Measurements from ENCODE around the gene NLRP12. TPM values are rescaled to one million over a fixed set of nuclear protein-coding genes. Genes with fewer than 3 reads are reported as not detected.
"Not testable (repeated sequence)": the region's sequence is repeated elsewhere in the genome, so short reads cannot be mapped to it uniquely, and the experiment has no call there.

The NLRP12 gene
- polyA plus RNA-seq, 1 donor, result 0.25 TPM

GRCh38 chr19:53780506-53780905 lies 43.6 kb downstream of the NLRP12 start:
- no peak for DNase-seq (ENCODE audit: low read depth)

GRCh38 chr19:53775524-53775923 lies 48.6 kb downstream of the NLRP12 start:
- no peak for DNase-seq (ENCODE audit: low read depth)

DNA sequence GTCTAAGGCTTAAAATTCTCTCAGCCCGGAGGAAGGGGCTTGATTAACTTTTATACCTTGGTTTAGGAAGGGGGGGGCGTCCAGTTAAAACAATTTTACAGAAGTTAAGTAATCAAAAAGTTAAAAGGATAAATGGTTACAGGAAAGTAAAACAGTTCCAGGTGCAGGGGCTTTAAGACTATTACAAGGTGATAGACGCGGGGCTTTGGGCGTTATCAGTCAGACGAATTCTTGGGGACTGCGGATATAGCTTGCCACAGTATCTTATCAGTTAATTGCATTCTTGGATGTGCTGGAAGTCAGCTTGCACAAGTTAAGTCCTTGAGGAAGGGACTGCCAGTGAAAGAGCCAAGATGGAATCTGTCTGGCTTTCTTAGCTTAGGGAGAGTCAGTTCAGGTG lies 49.6 kb downstream of the NLRP12 start:
- not testable (repeated sequence) for DNase-seq (ENCODE audit: low read depth)

DNA sequence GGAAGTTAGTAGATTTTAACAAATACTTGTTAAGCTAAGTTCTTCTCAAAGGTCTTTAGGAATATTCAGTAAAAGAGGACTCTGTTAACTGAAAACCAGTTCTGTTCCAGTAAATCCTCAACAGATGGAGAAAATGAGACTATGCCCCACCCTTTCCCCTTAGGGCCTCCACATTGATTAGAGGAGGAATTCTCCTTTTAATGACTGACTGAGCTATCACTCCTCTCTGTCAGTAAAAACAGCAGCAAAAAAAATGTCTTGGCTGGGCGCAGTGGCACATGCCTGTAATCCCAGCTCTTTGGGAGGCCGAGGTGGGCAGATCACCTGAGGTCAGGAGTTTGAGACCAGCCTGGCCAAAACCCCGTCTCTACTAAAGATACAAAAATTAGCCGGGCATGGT lies 50.1 kb downstream of the NLRP12 start:
- no peak for DNase-seq (ENCODE audit: low read depth)

GRCh38 chr19:53772943-53773342 lies 51.2 kb downstream of the NLRP12 start:
- DNase-seq (ENCODE audit: low read depth), result peak; percentile 6

- DNase-seq (ENCODE audit: low read depth), result no peak
These were observed 53.0 kb downstream of the NLRP12 start for GRCh38 chr19:53771144-53771543.

- DNase-seq (ENCODE audit: low read depth), result not testable (repeated sequence)
These were observed 54.3 kb downstream of the NLRP12 start for GRCh38 chr19:53769696-53770309.

GRCh38 chr19:53768401-53768800 lies 55.7 kb downstream of the NLRP12 start:
- no peak for DNase-seq (ENCODE audit: low read depth)

GRCh38 chr19:53758991-53759390 lies 65.1 kb downstream of the NLRP12 start:
- not testable (repeated sequence) for DNase-seq (ENCODE audit: low read depth)

Other genes with a start within 250 kb of the NLRP12 start
- gene DPRX, start 192.3 kb downstream of the NLRP12 start, polyA plus RNA-seq (ENCODE audit: insufficient read length), result 0.24 TPM
- gene MYADM, start 43.6 kb upstream of the NLRP12 start, polyA plus RNA-seq (ENCODE audit: insufficient read length), result 151 TPM
- gene PRKCG, start 57.9 kb upstream of the NLRP12 start, polyA plus RNA-seq (ENCODE audit: insufficient read length), result 0.16 TPM
- 0.10 TPM for gene CACNG7, start 85.0 kb upstream of the NLRP12 start, polyA plus RNA-seq (ENCODE audit: insufficient read length)
- gene CACNG8, start 138.6 kb upstream of the NLRP12 start, polyA plus RNA-seq (ENCODE audit: insufficient read length), result 0.91 TPM
- gene CACNG6, start 167.3 kb upstream of the NLRP12 start, polyA plus RNA-seq (ENCODE audit: insufficient read length), result 27.8 TPM
- 0.19 TPM for gene VSTM1, start 239.6 kb upstream of the NLRP12 start, polyA plus RNA-seq (ENCODE audit: insufficient read length)

Measured in forelimb muscle (tissue), 1 donor.